CD4-positive, alpha-beta memory T cell (primary cell): ENCODE results near the gene NOP53. TPM values are rescaled to one million over a fixed set of nuclear protein-coding genes. Genes with fewer than 3 reads are reported as not detected.

Source experiments
- CTCF ChIA-PET: fragments of 350-600 bp; sonication (Branson Sonifier 250); formaldehyde crosslinking; loops from one replicate; lab custom pipeline; 2021; ENCODE audit warnings: inconsistent platforms; ENCODE audit not compliant: partially characterized antibody; lab: Charles Lee
- POLR2A ChIA-PET: fragments of 350-600 bp; sonication (Branson Sonifier 250); formaldehyde crosslinking; loops from one replicate; lab custom pipeline; 2021; ENCODE audit not compliant: partially characterized antibody; lab: Charles Lee
- DNase-seq, 5 donors: peaks; one replicate each; pipeline versions ENCODE4 v3.0.0 to v3.0.0-alpha.2; 2020 to 2022; ENCODE audit warnings: mixed read lengths in 1 of 5
- H3K27ac ChIP-seq: one replicate; pipeline ENCODE4 v1.7.0; 2013; ENCODE audit warnings: low read depth, low read length
- H3K27me3 ChIP-seq: 2 replicates; pipeline ENCODE4 v1.7.0; 2013; ENCODE audit warnings: mild to moderate bottlenecking, low read length, moderate library complexity; ENCODE audit not compliant: insufficient read depth
- H3K36me3 ChIP-seq: 2 replicates; pipeline ENCODE4 v1.7.0; 2013; ENCODE audit warnings: mild to moderate bottlenecking, low read length, moderate library complexity; ENCODE audit not compliant: insufficient read depth
- H3K4me1 ChIP-seq: 2 replicates; pipeline ENCODE4 v1.7.0; 2013; ENCODE audit warnings: mild to moderate bottlenecking, low read length, moderate library complexity; ENCODE audit not compliant: insufficient read depth
- H3K4me3 ChIP-seq, 2 donors: one replicate each; pipeline ENCODE4 v1.7.0; 2013; ENCODE audit warnings: low read length in 2 of 2, mild to moderate bottlenecking in 1 of 2
- H3K9me3 ChIP-seq, 2 donors: one replicate each; pipeline ENCODE4 v1.7.0; 2013; ENCODE audit warnings: low read length in 2 of 2, control low read depth in 1 of 2; ENCODE audit not compliant: control insufficient read depth in 1 of 2
- H3K27ac Mint-ChIP-seq, 7 donors: one replicate each; pipeline ENCODE4 v1.8.0; 2020 to 2021; ENCODE audit warnings: mixed read lengths in 7 of 7, mild to moderate bottlenecking in 6 of 7, inconsistent platforms in 3 of 7, moderate library complexity in 3 of 7
- H3K27me3 Mint-ChIP-seq, 2 donors: one replicate each; pipeline ENCODE4 v1.8.0; 2020 to 2021; ENCODE audit warnings: mixed read lengths in 2 of 2
- H3K36me3 Mint-ChIP-seq, 2 donors: one replicate each; pipeline ENCODE4 v1.8.0; 2020 to 2021; ENCODE audit warnings: mixed read lengths in 2 of 2, inconsistent platforms in 1 of 2, mild to moderate bottlenecking in 1 of 2
- H3K4me1 Mint-ChIP-seq, 4 donors: one replicate each; pipeline ENCODE4 v1.8.0; 2020 to 2021; ENCODE audit warnings: mixed read lengths in 4 of 4, mild to moderate bottlenecking in 1 of 4
- H3K4me3 Mint-ChIP-seq, 8 donors: one replicate each; pipeline ENCODE4 v1.8.0; 2020 to 2021; ENCODE audit warnings: mixed read lengths in 8 of 8, mild to moderate bottlenecking in 7 of 8, moderate library complexity in 6 of 8, inconsistent platforms in 3 of 8
- H3K9me3 Mint-ChIP-seq, 8 donors: one replicate each; pipeline ENCODE4 v1.8.0; 2020 to 2021; ENCODE audit warnings: mixed read lengths in 8 of 8, mild to moderate bottlenecking in 5 of 8, inconsistent platforms in 3 of 8, moderate library complexity in 1 of 8
- intact Hi-C: fragments of 100-400 bp; cut with micrococcal nuclease; formaldehyde crosslinking; loops from one replicate; pipeline ENCODE4 v1.15.1; 2023
- polyA plus RNA-seq, 2 donors: library from polyadenylated mRNA; unstranded; fragments of 300-500 nt; fragmentation: Illumina TruSeq; gene quantifications; one replicate each; pipeline ENCODE4 v1.2.3, GENCODE V29; 2021
- total RNA-seq, 2 experiments: library from RNA; stranded (reverse); gene quantifications; one replicate each; pipeline ENCODE4 v1.2.3, GENCODE V29; 2021

NOP53 gene
- 100 to 1,000 TPM; 863 to 875 TPM for total RNA-seq
- polyA plus RNA-seq: 100 to 1,000 TPM; 156 to 225 TPM

- Mint-ChIP-seq H3K9me3 (no peaks in the 10 kb centered on the region), H3K27me3 (peaks cover 0 to 3% of the 10 kb centered on the region in 2 donors), H3K4me3 (peak within 1 kb of the TSS; percentile 97 to 100 (median 99)), H3K27ac (peak within 1 kb of the TSS; percentile 98 to 100 (median 100)), H3K4me1 (peaks cover 18 to 49% (median 30%) of the 10 kb centered on the region in 4 donors), H3K36me3 (peaks cover 10 to 26% of the 10 kb centered on the region in 2 donors)
- Histone ChIP-seq H3K4me1 (peaks cover 54% of the 10 kb centered on the region), H3K27me3 (no peaks in the 10 kb centered on the region), H3K4me3 (peak within 1 kb of the TSS; percentile 7 to 91), H3K9me3 (no peaks in the 10 kb centered on the region), H3K27ac (peak within 1 kb of the TSS; percentile 98), H3K36me3 (peaks cover 23% of the 10 kb centered on the region)
- POLR2A ChIA-PET: interaction anchor here (0.5 to 2.8 kb wide), 17 partner anchors 10 to 1394 kb away, joined by 3 to 14 read pairs (median 3); partner anchors contain the start of genes DHX34, KPTN and SELENOW
- CTCF ChIA-PET: interaction anchor here (0.5 to 4.7 kb wide), 7 partner anchors 22 to 310 kb away, joined by 3 to 44 read pairs (median 3); partner anchors contain the start of gene EHD2
- DNase-seq: peak; percentile 97 to 98 (median 97)
- intact Hi-C loops: loop anchor here (1.0 to 10.0 kb wide), 5 partner anchors 33 to 396 kb away; partner anchors contain the start of genes BICRA, DHX34, KPTN and NAPA
These were observed at the start of gene NOP53 for GRCh38 chr19:47745010-47745901. Gene NOP53 (plus strand): TSS chr19:47745546. CDS start chr19:47745560, 14 bp downstream.

DNA sequence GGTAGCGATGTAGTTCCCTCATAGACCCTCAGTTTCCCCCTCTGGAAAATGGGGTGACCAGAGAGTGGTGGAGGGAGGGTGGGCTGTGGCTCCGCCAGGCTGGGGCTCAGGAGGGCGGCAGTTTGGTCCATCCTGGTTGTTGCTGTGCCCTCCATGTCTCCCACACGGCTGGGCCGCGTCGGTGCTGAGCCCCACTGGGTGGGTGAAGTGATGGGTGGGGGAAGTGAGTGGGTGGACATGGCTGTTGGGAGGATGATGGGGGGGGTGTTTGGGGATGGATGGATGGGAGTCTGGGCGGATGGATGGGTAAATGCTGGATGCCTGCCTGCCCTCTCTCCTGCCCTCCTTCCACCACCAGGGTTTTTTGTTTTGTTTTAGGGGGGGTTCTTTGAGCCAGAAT, 48.7 kb upstream of the NOP53 start:
- DNase-seq: no peak
- no peak overlapping the region for H3K27ac ChIP-seq
- Mint-ChIP-seq H3K4me3 (no peak overlapping the region), H3K27ac (no peak overlapping the region), H3K27me3 (no peaks in the 10 kb centered on the region), H3K9me3 (peaks cover 0 to 2% (median 0%) of the 10 kb centered on the region in 8 donors), H3K4me1 (peaks cover 0 to 8% (median 5%) of the 10 kb centered on the region in 4 donors), H3K36me3 (peaks cover 24 to 30% of the 10 kb centered on the region in 2 donors)
- intact Hi-C loops: loop anchor here (5.0 kb wide), 1 partner anchor 84 kb away; no protein-coding TSS in a partner anchor
- POLR2A ChIA-PET: no interaction called here
- H3K4me3 ChIP-seq: no peak overlapping the region
- H3K9me3 ChIP-seq: no peaks in the 10 kb centered on the region
- no peaks in the 10 kb centered on the region for H3K4me1 ChIP-seq
- CTCF ChIA-PET: interaction anchor here (1.6 to 5.8 kb wide), 2 partner anchors 181 to 261 kb away, joined by 4 to 84 read pairs; partner anchors contain the start of gene NAPA
- H3K36me3 ChIP-seq: peaks cover 17% of the 10 kb centered on the region
- no peaks in the 10 kb centered on the region for H3K27me3 ChIP-seq

DNA sequence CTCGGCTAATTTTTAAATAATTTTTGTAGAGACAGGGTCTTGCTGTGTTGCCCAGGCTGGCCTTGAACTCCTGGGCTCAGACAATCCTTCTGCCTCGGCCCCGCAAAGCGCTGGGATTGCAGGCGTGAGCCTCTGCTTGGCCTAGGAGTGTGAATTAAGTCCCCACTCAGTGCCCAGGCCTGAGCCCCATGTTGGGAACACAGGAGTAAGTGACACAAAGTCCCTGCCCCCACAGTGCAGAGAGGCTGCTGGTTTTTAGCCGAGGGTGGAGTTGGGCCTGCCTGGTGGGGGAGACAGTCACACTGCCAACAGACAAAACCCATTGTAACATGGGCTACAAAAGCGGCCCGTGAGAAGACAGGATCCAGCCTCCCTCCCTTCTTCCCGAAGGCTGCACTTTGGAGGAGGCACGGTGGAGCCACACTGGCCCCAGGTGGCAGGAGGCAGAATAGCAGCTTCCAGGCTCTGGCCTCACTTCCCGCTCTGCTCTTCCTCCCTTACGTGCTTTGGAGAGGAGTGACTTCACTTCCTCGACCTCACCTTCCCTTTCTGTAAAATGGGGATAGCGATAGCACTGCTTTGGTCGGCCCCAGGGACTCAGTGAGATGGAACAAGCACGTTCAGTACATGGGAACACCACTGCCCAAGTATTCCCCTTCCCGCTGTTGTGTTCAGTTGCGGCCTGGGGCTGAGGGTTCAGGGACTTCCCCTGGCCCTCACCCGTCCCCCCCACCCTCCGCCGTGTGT, 47.3 kb upstream of the NOP53 start:
- Histone ChIP-seq H3K27ac (no peak overlapping the region), H3K4me3 (no peak overlapping the region), H3K27me3 (no peaks in the 10 kb centered on the region), H3K4me1 (no peaks in the 10 kb centered on the region), H3K36me3 (peaks cover 17% of the 10 kb centered on the region), H3K9me3 (no peaks in the 10 kb centered on the region)
- peaks cover 0 to 4% (median 2%) of the 10 kb centered on the region in 4 donors for H3K4me1 Mint-ChIP-seq
- no peaks in the 10 kb centered on the region for H3K27me3 Mint-ChIP-seq
- ChIA-PET CTCF (interaction anchor here (1.7 to 5.8 kb wide), 6 partner anchors 10 to 270 kb away, joined by 5 to 84 read pairs (median 10); partner anchors contain the start of gene NAPA), POLR2A (interaction anchor here (1.9 kb wide), 1 partner anchor 261 kb away, joined by 5 read pairs; no protein-coding TSS in a partner anchor)
- intact Hi-C loops: loop anchor here (1.0 to 5.0 kb wide), 3 partner anchors 45 to 183 kb away; partner anchors contain the start of gene NAPA
- no peak overlapping the region for H3K27ac Mint-ChIP-seq
- H3K36me3 Mint-ChIP-seq: peaks cover 24 to 26% of the 10 kb centered on the region in 2 donors
- peaks cover 0 to 2% (median 0%) of the 10 kb centered on the region in 8 donors for H3K9me3 Mint-ChIP-seq
- no peak overlapping the region for H3K4me3 Mint-ChIP-seq
- peak; percentile 46 to 54 (median 51) for DNase-seq

DNA sequence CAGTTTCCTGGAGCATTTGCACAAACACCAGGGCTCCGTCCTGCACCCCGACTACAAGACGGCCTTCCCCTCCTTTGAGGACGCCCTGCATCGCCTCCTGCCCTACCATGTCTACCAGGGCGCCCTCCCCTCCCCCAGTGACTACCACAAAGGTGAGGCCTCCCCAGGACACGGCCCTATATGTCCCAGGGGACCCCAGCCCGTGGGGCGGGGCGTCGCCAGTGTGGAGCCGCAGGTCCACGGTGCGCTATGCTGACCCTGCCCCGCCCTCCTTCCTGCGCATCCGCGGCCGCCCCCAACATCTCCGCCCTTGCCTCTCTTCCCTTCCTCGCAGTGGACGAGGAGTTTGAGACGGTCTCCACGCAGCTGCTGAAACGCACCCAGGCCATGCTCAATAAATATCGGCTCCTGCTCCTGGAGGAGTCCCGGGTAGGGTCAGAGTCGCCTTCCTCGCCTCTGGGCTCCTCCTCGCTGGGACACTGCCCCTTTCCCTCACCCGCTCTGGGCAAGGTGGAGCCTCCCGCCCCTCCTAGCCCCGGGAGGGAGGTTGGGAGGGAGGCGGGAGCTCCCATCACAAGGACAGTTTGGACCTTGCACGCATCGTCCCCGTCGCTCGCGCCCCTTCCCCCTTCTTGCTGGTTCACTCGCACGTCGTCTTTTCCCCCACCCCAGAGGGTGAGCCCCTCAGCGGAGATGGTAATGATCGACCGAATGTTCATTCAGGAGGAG, 46.6 kb upstream of the NOP53 start:
- Mint-ChIP-seq H3K27me3 (no peaks in the 10 kb centered on the region), H3K4me3 (no peak overlapping the region), H3K9me3 (peaks cover 0 to 2% (median 0%) of the 10 kb centered on the region in 8 donors), H3K4me1 (peaks cover 0 to 4% (median under 1%) of the 10 kb centered on the region in 4 donors), H3K36me3 (peaks cover 27 to 28% of the 10 kb centered on the region in 2 donors), H3K27ac (no peak overlapping the region)
- DNase-seq: peak in 1 of 5 donors; percentile 31
- no peaks in the 10 kb centered on the region for H3K4me1 ChIP-seq
- intact Hi-C loops: loop anchor here (1.0 to 5.0 kb wide), 3 partner anchors 45 to 183 kb away; partner anchors contain the start of gene NAPA
- no peaks in the 10 kb centered on the region for H3K9me3 ChIP-seq
- H3K27ac ChIP-seq: no peak overlapping the region
- peaks cover 17% of the 10 kb centered on the region for H3K36me3 ChIP-seq
- no peaks in the 10 kb centered on the region for H3K27me3 ChIP-seq
- H3K4me3 ChIP-seq: no peak overlapping the region
- ChIA-PET CTCF (interaction anchor here (0.5 to 5.8 kb wide), 14 partner anchors 8 to 271 kb away, joined by 3 to 84 read pairs (median 6); partner anchors contain the start of genes KPTN and NAPA), POLR2A (interaction anchor here (1.6 to 1.9 kb wide), 2 partner anchors 183 to 262 kb away, joined by 5 read pairs; partner anchors contain the start of gene NAPA)

DNA sequence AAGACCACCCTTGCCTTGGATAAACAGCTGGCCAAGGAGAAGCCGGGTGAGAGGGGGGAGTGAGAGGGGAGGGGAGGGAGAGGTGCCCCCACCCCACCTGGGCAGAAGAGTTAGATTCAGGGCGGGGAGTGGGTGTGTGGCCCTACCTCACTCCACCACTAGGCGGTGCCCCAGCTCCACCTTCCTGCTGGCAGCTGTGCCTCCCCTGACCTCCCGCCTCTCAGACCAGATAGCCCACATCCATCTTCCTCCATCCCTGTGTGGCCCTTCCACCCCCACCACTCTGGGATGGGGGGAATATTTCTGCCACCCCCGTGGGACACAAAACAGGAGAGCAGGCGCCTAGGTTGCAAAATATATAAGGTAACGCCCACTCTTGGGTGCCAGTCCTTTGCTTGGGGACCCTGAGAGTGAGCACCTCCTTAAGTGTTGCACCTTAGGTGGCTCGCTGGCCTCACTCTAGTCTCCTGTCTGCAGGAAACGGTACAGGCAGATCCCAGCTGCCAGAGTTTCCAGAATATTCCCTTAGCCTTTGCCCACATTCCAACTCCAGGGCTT, 45.9 kb upstream of the NOP53 start:
- H3K36me3 Mint-ChIP-seq: peaks cover 27 to 29% of the 10 kb centered on the region in 2 donors
- POLR2A ChIA-PET: interaction anchor here (1.6 to 1.9 kb wide), 2 partner anchors 184 to 263 kb away, joined by 5 read pairs; partner anchors contain the start of gene NAPA
- no peak overlapping the region for H3K27ac ChIP-seq
- H3K4me1 ChIP-seq: no peaks in the 10 kb centered on the region
- peaks cover 17% of the 10 kb centered on the region for H3K36me3 ChIP-seq
- intact Hi-C loops: loop anchor here (5.0 kb wide), 1 partner anchor 87 kb away; no protein-coding TSS in a partner anchor
- H3K4me3 Mint-ChIP-seq: no peak overlapping the region
- H3K4me1 Mint-ChIP-seq: peaks cover 0 to 4% (median 2%) of the 10 kb centered on the region in 4 donors
- peak; percentile 26 to 54 (median 38) for DNase-seq
- no peaks in the 10 kb centered on the region for H3K27me3 Mint-ChIP-seq
- no peaks in the 10 kb centered on the region for H3K9me3 ChIP-seq
- peak overlapping the region in 1 of 7 donors; percentile 48 for H3K27ac Mint-ChIP-seq
- H3K9me3 Mint-ChIP-seq: peaks cover 0 to 2% (median 0%) of the 10 kb centered on the region in 8 donors
- H3K27me3 ChIP-seq: no peaks in the 10 kb centered on the region
- no peak overlapping the region for H3K4me3 ChIP-seq
- CTCF ChIA-PET: interaction anchor here (0.5 to 5.8 kb wide), 14 partner anchors 8 to 308 kb away, joined by 3 to 84 read pairs (median 6); partner anchors contain the start of genes KPTN and NAPA
